DMS 273 (cell line): Measurements from ENCODE around the gene GAGE10.

Experiments
- DNase-seq: peaks from one replicate; lab custom pipeline; 2025; ENCODE audit not compliant: unreplicated experiment; lab: John Stamatoyannopoulos, UW

Gene GAGE10

DNA sequence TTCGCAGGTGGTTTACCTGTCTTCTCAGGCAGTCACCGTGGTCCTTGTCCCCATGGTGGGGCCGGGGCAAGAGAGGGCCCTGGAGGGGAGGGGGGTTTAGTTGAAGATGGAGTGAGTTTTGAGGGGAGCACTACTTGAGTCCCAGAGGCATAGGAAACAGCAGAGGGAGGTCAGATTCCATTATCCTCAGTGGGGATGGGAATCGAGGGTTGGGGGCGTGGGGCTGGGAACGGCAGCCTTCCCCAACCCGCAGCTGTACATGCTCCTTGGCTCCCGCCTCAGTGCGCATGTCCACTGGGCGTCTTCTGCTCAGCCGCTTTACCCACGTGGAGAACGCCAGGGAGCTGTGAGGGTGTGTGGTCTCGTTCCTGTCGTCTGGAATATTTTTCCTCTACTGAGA lies at the start of gene GAGE10:
Gene GAGE10 (plus strand): TSS at position 301 of the 400 bp plus-strand sequence. CDS start 1,214 bp downstream, outside the sequence.
- DNase-seq = no peak

- no peak for DNase-seq
Observed at GRCh38 chrX:49254639-49255038, 48.8 kb upstream of the GAGE10 start.

- DNase-seq = no peak
Observed at GRCh38 chrX:49256268-49256995, 47.0 kb upstream of the GAGE10 start.

DNA sequence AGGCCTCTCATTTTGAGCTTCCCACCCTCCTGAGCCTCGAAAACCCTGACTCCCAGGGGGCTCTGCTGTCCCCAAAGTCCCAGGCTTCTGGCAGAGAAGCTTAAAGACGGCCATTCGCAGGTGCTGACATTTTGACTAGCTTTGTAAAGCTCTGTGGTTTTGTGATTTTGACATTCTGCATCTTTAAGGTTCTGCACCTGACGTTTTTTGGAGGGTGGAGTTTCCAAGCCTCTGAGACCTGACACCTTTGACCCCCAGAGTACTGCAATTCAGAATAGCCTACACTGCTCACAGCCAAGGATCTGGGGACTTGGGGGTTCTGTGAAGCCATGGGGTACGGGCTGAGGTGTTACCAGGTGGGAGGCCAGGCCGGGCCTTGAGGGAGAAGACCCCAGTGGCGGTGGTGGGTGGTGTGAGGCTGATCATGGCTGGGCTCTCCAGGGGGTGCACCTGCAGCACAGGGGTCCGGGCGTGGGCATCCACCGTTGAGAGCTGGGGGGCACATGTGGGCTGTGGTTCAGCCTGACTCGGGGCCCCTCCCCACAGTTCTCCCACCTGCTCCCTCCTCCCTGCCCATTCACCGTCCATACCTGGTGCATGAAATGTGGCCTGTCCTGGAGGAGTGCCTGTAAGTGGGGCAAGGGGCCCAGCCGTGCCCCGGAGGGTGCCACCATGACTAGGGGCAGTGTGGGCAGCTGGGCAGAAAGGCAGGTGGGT lies 46.2 kb upstream of the GAGE10 start:
- DNase-seq = no peak

DNA sequence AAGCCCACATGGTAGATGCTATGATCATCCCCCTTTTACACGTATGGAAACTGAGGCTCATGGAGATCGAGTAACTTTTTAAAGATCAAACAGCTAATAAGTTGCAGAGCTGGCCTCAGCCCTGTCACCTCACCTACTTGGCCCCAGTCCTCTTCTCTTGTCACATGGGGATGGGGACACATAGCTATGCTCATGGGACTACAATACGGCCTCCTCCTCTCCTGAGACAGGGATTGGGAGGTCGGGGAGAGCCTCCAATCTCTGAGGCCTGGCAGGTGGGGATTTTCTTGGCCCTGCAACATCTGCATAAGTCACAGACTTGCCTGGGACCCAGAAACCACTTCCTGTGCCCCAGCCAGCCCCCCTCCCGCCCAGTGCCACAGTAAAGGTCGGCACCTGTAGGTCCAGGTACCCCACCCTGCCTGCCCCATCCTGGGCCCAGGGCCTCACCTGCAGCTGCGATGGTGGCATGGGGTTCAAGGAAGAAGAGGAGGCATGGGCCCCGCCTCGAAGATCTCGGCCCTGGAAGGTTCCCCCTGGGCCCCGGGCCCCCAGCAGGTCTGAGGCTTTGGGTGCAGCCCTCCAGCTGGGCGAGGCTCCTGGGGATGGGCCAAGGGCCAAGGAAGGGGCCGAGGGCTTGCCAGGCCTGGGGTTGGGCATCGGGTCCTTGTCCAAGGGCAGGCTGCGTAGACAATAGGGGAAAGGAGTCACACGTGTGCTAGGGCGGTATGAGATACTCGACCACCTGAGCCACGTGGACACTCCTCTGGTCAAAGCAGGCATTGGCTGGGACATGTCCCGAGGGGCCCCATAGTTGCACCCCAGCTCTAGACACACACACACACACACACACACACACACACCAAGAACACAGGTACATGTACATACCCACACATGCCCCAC lies 45.3 kb upstream of the GAGE10 start:
- DNase-seq = no peak

DNA sequence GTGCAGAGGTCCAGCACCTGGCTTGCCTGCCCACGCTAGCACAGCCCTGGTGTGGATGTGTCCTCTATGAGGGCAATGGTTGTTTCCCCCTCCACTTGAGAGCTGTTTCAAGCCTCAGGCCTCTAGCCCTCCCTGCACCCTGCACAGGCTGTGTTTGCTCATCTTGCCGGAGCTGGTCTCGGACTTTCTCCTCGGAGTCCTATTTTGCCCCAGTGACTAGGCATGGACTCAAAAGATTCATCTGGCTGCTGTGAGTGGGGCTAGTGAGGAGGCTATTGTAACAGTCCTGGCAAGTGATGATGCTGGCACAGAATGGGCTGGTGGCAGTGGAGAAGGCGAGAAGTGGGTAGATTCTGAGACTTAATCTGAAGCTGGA lies 44.7 kb upstream of the GAGE10 start:
- DNase-seq = no peak

- no peak for DNase-seq
Observed at GRCh38 chrX:49260221-49260985, 43.0 kb upstream of the GAGE10 start.

DNA sequence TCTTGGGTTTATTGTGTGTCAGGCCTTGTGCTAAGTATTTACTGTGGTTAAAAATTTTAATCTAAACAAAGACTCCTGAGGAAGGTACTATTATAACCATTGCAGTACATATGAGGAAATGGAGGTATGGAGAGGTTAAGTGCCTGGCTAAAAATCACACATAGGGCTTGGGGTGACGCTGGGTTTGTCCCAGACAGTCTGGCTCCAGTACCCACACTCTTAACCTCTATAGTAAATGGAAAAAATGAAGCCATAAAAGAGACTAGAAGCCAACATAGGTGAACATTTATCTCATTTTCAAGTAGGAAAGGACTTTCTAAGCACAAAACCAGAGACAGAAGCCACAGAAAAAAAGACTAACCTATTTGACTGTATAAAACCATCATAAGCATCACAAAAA lies 40.8 kb upstream of the GAGE10 start:
- DNase-seq = no peak

GRCh38 chrX:49263631-49264030 lies 39.8 kb upstream of the GAGE10 start:
- no peak for DNase-seq

DNA sequence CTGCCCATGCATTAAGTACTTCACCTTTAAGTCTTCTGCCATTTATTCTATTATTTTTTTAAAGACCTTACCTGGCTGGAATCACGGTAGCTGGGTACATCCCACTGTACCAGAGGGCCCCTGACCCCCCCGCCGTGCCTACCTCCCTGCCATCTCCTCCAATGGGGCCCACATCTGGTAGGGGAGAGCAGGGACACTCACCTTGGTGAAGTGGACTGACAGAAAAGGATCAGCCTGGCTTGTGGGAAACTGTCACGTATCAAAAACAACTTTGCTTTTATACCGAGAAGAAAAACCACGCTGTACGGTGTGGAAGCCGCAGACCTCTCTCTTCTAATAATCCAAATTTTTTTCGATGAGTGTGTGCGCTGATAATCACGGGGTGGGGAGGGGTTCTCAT lies 39.0 kb upstream of the GAGE10 start, which contains the start of gene FOXP3:
Gene FOXP3 (minus strand): TSS at position 251 of the 400 bp plus-strand sequence. CDS start 6,205 bp downstream, outside the sequence.
- DNase-seq = no peak

DNA sequence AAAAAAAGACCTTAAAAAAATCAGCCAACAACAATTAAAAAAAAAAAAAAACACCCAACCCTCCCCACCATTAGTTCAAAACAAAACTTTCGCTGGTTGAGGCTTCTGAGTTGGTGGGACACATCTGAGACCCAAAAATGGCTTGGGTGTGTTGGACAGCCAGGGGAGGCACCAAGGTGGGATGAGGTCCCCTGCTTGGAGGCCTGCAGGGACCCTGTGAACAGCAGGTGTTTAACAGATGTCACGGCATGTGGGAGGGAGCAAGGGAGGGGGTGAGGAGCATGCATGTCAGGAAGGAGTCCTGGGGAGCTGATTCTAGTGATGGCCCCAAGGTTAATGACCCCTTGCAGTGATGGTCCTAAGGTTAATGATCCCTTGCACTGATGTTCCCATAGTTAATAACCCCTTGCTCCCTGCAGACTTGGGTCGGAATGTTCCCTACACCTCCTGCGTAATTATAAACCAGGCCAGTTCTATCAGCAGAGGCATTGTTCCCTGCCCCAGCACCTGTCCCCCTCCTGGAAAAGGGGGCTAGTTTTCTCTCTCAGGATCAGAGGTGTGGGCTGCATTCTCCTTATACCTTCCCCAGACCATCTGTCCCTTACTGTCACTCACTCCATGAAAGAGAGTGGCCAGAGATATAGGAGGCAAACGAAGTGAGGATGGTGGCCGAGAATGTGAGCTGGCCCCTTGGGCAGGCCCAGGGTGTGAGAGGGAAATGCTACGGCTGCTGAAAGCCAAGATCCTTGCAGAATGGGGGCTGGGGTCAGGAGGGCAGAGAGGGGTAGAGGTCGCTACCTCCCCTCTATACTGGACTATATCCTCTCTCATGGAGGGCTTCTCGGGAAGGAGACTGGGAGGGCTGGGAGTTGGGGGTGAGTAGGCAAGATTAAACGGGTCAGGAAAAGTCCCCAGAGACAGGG lies 36.7 kb upstream of the GAGE10 start:
- peak; percentile 56 for DNase-seq

DNA sequence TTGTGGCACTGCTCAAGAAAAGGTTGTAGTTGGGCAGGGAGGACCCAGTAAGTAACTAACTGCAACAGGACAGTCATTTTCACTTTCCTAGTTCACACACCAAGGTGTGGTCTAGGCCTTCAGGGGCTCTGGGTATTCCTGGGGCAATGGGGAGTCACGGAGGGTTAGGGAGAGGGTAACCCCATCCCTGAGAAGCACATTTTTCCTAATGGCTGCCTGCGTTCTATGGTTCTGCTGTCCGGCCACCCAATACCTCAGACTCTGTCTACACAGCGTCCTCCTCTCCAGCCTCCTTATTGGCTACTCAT lies 34.8 kb upstream of the GAGE10 start:
- no peak for DNase-seq

- DNase-seq = peak; percentile 99
Observed at GRCh38 chrX:49269010-49269766, 34.3 kb upstream of the GAGE10 start.

- no peak for DNase-seq
Observed at GRCh38 chrX:49269767-49270248, 33.6 kb upstream of the GAGE10 start, which contains the start of gene PPP1R3F. PPP1R3F (plus strand) TSS chrX:49269793; CDS start chrX:49269870, 77 bp downstream.

DNA sequence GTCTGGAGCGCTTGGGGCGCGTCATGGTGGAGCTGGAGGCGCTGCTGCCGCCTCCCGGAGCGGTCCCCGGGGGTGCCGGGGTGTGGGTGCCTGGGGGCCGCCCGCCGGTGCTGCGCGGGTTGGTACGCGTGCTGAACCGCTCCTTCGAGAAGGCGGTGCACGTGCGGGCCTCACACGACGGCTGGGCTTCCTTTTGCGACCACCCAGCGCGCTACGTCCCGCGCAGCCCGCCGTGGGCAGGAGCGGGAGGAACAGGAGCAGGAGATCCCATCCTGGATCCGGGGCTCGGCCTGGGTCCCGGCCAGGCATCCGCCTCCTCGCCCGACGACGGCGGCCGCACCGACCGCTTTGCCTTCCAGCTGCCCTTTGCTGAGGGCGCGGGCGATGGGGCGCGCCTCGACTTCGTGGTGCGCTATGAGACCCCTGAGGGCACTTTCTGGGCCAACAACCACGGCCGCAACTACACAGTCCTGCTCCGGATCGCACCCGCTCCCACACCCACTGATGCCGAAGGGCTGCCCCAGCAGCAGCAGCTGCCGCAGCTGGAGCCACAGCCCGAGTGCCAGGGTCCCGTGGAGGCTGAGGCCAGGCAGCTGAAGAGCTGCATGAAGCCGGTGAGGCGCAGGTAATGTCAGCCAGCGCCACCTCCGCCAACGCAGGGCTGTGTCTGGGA lies 33.1 kb upstream of the GAGE10 start:
- DNase-seq = no peak

- no peak for DNase-seq
Observed at GRCh38 chrX:49271341-49271740, 32.1 kb upstream of the GAGE10 start.

- no peak for DNase-seq
Observed at GRCh38 chrX:49272421-49272820, 31.0 kb upstream of the GAGE10 start.

- DNase-seq = no peak
Observed at GRCh38 chrX:49273181-49273727, 30.2 kb upstream of the GAGE10 start.
